ENCODE results near the gene DFFB. TPM values are rescaled to one million over a fixed set of nuclear protein-coding genes. Genes with fewer than 3 reads are reported as not detected.

The DFFB gene
- total and polyA plus RNA-seq, 2 donors (not counting 3 experiments of a cell fraction or from before 2014, with no cell fraction given): 11.7 to 11.8 TPM

- no peak overlapping the region for H3K4me3 ChIP-seq (replicated peaks in 1 of 3; ENCODE audit: insufficient read depth in 1 of 3, low read depth in 1 of 3, low read length in 3 of 3)
- TF ChIP-seq EZH2 (IDR thresholded peaks at IDR 0.05; ENCODE audit: borderline replicate concordance, low read depth, low read length, severe bottlenecking) (no peak), FOS (IDR thresholded peaks at IDR 0.05; ENCODE audit: borderline replicate concordance, insufficient read depth, low read length) (no peak), POLR2AphosphoS5 (IDR thresholded peaks at IDR 0.05; ENCODE audit: insufficient read depth, low read depth, low read length) (no peak), GATA2 (IDR thresholded peaks at IDR 0.05; ENCODE audit: insufficient read depth, insufficient read length, low read depth, low read length) (no peak), POLR2A (IDR thresholded peaks at IDR 0.05; ENCODE audit: low read depth, low read length) (no peak), JUN (IDR thresholded peaks at IDR 0.05; ENCODE audit: borderline replicate concordance, insufficient read depth, insufficient read length, low read depth) (no peak), MYC (IDR thresholded peaks at IDR 0.05; ENCODE audit: low read depth, low read length) (no peak)
- TF ChIP-seq, protein P1, sequence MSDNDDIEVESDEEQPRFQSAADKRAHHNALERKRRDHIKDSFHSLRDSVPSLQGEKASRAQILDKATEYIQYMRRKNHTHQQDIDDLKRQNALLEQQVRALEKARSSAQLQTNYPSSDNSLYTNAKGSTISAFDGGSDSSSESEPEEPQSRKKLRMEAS (IDR thresholded peaks at IDR 0.05; ENCODE audit: insufficient read depth, insufficient read length): no peak
- TF ChIP-seq, protein P2, sequence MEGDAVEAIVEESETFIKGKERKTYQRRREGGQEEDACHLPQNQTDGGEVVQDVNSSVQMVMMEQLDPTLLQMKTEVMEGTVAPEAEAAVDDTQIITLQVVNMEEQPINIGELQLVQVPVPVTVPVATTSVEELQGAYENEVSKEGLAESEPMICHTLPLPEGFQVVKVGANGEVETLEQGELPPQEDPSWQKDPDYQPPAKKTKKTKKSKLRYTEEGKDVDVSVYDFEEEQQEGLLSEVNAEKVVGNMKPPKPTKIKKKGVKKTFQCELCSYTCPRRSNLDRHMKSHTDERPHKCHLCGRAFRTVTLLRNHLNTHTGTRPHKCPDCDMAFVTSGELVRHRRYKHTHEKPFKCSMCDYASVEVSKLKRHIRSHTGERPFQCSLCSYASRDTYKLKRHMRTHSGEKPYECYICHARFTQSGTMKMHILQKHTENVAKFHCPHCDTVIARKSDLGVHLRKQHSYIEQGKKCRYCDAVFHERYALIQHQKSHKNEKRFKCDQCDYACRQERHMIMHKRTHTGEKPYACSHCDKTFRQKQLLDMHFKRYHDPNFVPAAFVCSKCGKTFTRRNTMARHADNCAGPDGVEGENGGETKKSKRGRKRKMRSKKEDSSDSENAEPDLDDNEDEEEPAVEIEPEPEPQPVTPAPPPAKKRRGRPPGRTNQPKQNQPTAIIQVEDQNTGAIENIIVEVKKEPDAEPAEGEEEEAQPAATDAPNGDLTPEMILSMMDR (IDR thresholded peaks at IDR 0.05; ENCODE audit: extremely low read depth in 1 of 2, insufficient read depth in 1 of 2, low read depth in 1 of 2, low read length in 2 of 2): no peak
- peaks cover 12% of the 10 kb centered on the region for H3K4me1 ChIP-seq (ENCODE audit: control insufficient read depth, extremely low read depth, insufficient read depth, low read length)
- DNase-seq (ENCODE audit: low read depth, low spot score) (no peak), FAIRE-seq (no peak)
- no peak overlapping the region for H3K9ac ChIP-seq (replicated peaks; ENCODE audit: extremely low read depth, insufficient read depth, low read length)
- H2AFZ ChIP-seq (ENCODE audit: low read depth, low read length): no peak overlapping the region
- H3K4me2 ChIP-seq (ENCODE audit: insufficient read depth, low read length): no peak overlapping the region
- CTCF ChIA-PET: no interaction called here
- BruUV-seq (replicated peaks): no TSS peak
- H3K9me3 ChIP-seq (replicated peaks; ENCODE audit: control insufficient read depth, insufficient read depth, low read length): no peaks in the 10 kb centered on the region
- peaks cover 2 to 6% of the 10 kb centered on the region in 2 experiments for H3K36me3 ChIP-seq (ENCODE audit: control insufficient read depth in 2 of 2, extremely low read depth in 1 of 2, insufficient read depth in 2 of 2, low read length in 2 of 2)
- H3K27ac ChIP-seq (ENCODE audit: insufficient read depth, low read depth, low read length): no peak overlapping the region
- H4K20me1 ChIP-seq (replicated peaks; ENCODE audit: control insufficient read depth, extremely low read depth, insufficient read depth, low read length): no peaks in the 10 kb centered on the region
- no peaks in the 10 kb centered on the region for H3K9me1 ChIP-seq (replicated peaks; ENCODE audit: control insufficient read depth, extremely low read depth, insufficient read depth, low read length)
- dilution Hi-C loops (cut with MboI; ENCODE audit: extremely low pct_ligation_motif_present, low sequenced_read_pairs): no loop called here
- peaks cover 66% of the 10 kb centered on the region for H3K79me2 ChIP-seq (ENCODE audit: control insufficient read depth, insufficient read depth, low read length)
- intact Hi-C loops (cut with micrococcal nuclease): no loop called here
- POLR2A ChIA-PET: no interaction called here
- H3K27me3 ChIP-seq (ENCODE audit: control insufficient read depth in 2 of 2, insufficient read depth in 2 of 2, low read length in 2 of 2): no peaks in the 10 kb centered on the region
Measured at GRCh38 chr1:3895951-3896325, 38.7 kb downstream of the DFFB start.
